ENCODE results near the gene NCMAP.

GRCh38 chr1:24557711-24558131, 1.8 kb downstream of the NCMAP start:
- TF ChIP-seq RBBP5 (IDR thresholded peaks at IDR 0.05; ENCODE audit: borderline replicate concordance, low read depth, low read length) (no peak), CTCF (IDR thresholded peaks at IDR 0.05; ENCODE audit: control extremely low read depth in 1 of 3, insufficient read depth in 1 of 3, low read depth in 1 of 3, low read length in 3 of 3) (no peak), NANOG (IDR thresholded peaks at IDR 0.05; ENCODE audit: insufficient read depth, low read depth, low read length, poor library complexity, severe bottlenecking) (no peak), SP4 (IDR thresholded peaks at IDR 0.05; ENCODE audit: low read length) (no peak), USF2 (IDR thresholded peaks at IDR 0.05; ENCODE audit: low read length) (no peak), RAD21 (IDR thresholded peaks at IDR 0.05 in 1 of 2, conservative IDR thresholded peaks at IDR 0.05 in 1 of 2; ENCODE audit: low read depth in 2 of 2, low read length in 2 of 2) (no peak), ATF3 (IDR thresholded peaks at IDR 0.05; ENCODE audit: insufficient read depth, low read depth, low read length) (no peak), EP300 (IDR thresholded peaks at IDR 0.05; ENCODE audit: borderline replicate concordance in 1 of 2, low read depth in 2 of 2, low read length in 2 of 2) (no peak), ASH2L (IDR thresholded peaks at IDR 0.05; ENCODE audit: low read length) (no peak), EZH2 (IDR thresholded peaks at IDR 0.05; ENCODE audit: low read depth, low read length, severe bottlenecking) (no peak), MAX (IDR thresholded peaks at IDR 0.05) (no peak), POLR2A (IDR thresholded peaks at IDR 0.05; ENCODE audit: control extremely low read depth in 1 of 2, low read depth in 2 of 2, low read length in 2 of 2) (no peak), ATF2 (IDR thresholded peaks at IDR 0.05; ENCODE audit: low read length) (no peak)

Measured in H1 (cell line).